UCSD-AML1 (cell line): ENCODE data around the gene CILP2.
A peak's percentile ranks its signal among the peaks of the same experiment; 100 is the strongest.

Source experiments
- DNase-seq: peaks from one replicate; lab custom pipeline; 2025; ENCODE audit not compliant: unreplicated experiment; lab: John Stamatoyannopoulos, UW

Gene CILP2

DNA sequence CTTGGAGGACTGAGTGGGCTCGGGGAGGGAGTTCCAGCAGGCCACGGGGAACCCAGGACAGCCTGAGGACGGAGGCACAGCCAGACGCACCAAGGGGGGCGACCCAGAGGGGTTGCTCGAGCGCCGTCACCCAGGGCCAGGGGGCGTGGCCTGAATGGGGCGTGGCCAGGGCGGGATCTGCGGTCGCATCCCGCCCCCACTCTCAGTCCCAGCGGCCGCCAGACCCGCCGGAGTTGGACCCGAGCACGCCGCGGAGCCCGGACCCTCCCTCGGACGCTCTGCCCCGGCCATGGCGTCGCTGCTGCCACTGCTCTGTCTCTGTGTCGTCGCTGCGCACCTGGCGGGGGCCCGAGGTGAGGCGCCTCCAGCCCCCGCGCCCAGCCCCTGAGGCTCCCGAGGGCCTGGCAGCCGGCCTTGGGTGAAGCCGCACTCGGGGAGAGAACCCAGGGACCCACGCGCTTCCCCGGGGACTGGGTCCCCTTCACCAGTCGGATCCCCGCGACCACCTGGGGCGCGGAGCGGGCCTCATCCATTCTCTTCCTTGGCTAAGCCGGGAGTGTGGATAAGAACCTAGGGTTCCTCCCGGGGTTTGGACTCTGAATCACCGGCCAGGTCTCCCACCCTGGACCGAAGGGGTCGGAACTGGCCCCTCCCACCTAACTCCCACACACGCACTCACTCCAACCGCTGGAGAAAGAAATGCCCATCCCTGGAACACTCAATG is at the start of gene CILP2:
Gene CILP2 (plus strand): TSS at position 205 of the 724 bp plus-strand sequence. CDS start 85 bp downstream, at position 290.
- no peak for DNase-seq

- peak; percentile 76 for DNase-seq
Measured at GRCh38 chr19:19488875-19489690, 49.0 kb upstream of the CILP2 start.

- no peak for DNase-seq
Measured at GRCh38 chr19:19489804-19490204, 48.3 kb upstream of the CILP2 start.

GRCh38 chr19:19490214-19490968 is 47.7 kb upstream of the CILP2 start:
- DNase-seq, result peak; percentile 67

DNA sequence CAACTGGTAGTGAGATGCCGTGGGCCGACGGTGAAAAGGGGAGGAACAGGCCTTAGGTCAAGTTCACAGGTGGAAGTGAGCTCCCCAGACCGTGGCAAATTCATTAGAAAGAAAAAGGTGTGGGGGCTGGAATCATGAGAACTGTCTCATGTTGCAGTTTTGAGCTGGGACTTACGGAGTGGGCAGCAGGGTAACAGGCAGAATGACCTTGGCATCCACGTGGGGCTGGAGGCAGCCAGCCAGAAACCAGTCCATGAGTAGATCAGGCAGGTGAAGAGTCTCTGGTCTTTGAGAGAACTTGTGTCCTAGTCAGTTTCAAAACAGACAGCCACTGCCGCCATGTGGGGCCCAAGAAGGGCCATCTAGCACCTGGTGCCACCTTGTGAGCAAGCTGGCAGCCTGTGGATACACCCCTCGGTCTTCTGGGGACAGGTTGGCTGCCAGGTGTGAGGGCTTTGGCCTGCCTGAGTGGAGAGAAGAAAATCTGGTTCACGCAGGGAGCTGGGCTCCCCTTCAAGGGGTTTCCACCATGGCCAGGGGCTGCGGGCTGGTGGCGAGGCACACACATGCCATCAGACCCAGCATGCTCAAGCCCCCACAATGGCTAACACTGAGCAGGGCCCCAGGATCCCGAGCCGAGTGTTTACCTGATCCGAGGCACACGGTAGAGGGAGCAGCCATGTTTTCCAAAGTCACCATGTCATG is 46.6 kb upstream of the CILP2 start:
- no peak for DNase-seq

- no peak for DNase-seq
Measured at GRCh38 chr19:19492026-19492610, 45.9 kb upstream of the CILP2 start.

GRCh38 chr19:19493841-19494546 is 44.1 kb upstream of the CILP2 start:
- no peak for DNase-seq

- DNase-seq, result no peak
Measured at GRCh38 chr19:19495614-19496603, 42.2 kb upstream of the CILP2 start.

DNA sequence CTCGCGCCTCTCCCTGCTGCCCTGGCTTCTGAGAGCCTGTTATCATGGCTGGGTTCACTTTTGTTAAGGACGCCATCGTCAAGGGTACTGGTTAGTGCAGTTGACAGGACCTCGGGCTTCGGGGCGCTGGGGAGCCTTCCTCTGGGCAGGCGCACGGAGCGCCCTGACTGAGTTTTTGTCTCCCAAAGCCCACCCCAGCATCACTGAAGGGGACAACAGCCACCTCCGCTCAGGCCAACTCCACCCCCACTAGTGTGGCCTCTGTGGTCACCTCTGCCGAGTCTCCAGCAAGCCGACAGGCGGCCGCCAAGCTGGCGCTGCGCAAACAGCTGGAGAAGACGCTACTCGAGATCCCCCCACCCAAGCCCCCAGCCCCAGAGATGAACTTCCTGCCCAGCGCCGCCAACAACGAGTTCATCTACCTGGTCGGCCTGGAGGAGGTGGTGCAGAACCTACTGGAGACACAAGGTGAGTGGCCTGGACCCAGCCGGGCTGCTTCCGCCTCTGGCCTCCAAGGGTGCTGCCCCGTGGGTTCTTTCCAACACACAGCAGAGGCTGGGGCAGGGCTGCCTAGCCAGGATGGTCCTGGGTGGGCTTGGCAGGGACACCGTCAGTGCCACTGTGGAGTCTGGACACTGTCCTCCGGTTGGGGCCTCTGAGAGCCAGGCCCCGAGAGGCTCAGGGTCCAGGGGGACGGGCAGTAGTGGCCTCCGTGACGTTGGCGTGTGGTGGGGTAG is 39.6 kb upstream of the CILP2 start:
- no peak for DNase-seq

DNA sequence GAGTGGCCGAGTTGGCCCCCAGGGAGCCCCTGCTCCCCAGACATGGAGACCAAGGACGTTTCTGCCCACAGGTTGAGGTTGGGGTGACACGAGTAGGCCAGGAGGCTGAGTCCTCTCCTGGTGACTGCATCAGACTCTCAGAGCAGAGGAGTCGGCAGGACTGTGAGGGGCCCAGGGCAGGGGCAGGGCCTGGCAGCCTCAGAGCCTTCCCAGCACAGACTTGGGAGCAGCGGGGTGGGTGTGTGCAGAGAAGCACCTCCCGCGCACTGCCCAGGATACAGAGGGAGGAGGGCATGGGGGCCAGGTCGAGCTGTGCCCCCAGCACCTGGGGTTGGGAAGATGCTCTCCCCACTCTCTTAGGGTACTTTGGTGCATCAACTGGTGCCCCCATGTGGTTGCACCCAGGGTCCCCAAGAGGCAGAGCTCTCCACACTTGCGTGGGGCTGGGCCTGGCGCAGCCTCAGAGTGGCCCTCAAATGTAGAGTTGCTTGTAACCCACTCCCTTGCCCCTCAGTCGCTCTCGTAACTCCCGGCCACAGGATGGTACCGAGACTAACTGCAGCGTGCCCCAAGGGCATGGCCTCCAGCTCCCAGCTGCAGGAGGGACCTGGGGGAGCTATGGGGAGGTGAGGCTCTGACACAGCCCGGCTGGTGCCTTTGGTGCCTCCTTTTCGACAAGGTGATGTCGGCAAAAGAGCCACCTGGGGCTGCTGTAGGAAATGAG is 38.6 kb upstream of the CILP2 start:
- no peak for DNase-seq

DNA sequence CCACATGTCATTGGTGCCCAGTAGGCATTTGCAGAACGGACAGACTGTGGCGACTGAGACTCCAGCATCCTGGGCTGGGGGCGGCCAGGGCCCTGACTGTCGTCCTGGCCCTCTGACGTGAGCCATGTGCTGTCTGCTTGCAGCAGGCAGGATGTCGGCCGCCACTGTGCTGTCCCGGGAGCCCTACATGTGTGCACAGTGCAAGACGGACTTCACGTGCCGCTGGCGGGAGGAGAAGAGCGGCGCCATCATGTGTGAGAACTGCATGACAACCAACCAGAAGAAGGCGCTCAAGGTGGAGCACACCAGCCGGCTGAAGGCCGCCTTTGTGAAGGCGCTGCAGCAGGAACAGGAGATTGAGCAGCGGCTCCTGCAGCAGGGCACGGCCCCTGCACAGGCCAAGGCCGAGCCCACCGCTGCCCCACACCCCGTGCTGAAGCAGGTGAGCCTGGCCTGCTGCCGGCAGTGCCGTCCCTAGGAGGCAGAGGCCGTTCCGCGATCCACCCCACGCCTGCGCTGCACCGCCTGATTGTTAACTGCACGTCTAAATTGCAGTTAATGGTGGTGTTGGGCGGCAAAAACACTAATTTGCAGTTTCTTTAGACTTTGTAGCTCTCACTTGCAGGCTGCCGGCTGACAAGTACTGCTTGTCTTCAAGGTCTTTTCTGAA is 37.0 kb upstream of the CILP2 start:
- no peak for DNase-seq

GRCh38 chr19:19501798-19502197 is 36.3 kb upstream of the CILP2 start:
- no peak for DNase-seq

DNA sequence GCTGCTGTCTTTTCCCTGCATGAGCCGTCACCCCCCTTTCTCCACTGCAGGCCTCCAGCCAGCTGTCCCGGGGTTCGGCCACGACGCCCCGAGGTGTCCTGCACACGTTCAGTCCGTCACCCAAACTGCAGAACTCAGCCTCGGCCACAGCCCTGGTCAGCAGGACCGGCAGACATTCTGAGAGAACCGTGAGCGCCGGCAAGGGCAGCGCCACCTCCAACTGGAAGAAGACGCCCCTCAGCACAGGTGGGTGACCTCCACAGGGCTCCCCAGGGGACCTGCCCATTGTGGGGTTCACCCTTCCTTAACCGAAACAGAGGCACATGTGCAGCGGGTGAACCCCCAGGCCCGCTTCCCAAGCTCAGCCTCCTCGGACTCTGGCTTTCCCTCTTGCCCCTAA is 35.8 kb upstream of the CILP2 start:
- DNase-seq, result no peak

DNA sequence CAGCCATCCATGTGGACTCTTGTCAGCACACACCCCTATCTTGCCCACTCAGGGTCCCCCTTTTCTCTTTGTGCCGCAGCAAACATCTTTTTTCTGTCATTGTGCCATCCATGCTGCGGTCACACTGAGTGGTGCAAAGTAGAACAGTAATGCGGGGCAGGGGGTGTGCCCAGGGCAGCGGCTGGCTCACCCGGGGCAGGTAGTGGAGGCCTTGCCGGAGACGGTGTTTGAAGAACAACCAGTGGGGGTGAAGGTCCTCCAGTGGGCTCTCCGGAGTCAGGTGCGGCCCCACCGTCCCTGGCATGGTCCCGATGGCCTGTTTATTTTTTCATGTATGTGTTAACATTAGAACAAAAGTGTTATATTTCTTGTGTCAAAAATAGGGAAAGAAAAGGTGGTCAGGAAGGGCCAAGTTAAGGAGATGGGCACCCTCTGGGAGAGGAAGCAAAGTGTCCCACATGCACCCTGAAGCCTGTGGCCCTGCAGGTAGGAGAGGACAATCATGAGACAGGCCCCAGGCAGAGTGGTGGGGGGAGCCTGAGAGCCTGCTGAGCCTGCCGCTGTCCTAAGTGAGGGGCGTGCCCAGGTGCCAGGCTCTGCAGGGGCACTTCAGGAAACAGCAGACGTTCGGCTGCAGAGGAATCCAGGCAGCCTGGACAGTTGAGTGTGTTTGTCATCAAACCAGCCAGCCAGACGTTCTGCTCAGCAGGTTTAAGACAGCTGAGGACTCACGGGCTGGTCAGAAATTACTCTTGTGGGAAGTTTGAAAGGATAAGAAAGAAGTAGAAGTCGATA is 35.1 kb upstream of the CILP2 start:
- DNase-seq, result no peak

GRCh38 chr19:19504754-19505668 is 33.1 kb upstream of the CILP2 start:
- no peak for DNase-seq
